A549 (cell line): Measurements from ENCODE around the gene MEDAG. TPM values are rescaled to one million over a fixed set of nuclear protein-coding genes. Genes with fewer than 3 reads are reported as not detected.

ENCODE experiments used
- ATAC-seq, 2 experiments: fragments of 200-7000 bp in 1 of 2; fragments of >200 bp in 1 of 2; cut with Nextera tagmentation in 1 of 2; cut with Tn5 transposase in 1 of 2; 3 replicates each; pipeline versions ENCODE4 v1.8.0 to v1.9.1; 2018 to 2020; ENCODE audit warnings: mild to moderate bottlenecking in 1 of 2, moderate library complexity in 1 of 2
- CTCF ChIA-PET: fragments of 300-600 bp; sonication (Branson Sonifier 250); formaldehyde crosslinking; extraction: SDS; loops from one replicate; lab custom pipeline; 2021; ENCODE audit warnings: antibody characterized with exemption, inconsistent platforms; lab: Yijun Ruan, JAX
- POLR2A ChIA-PET: fragments of 350-600 bp; formaldehyde crosslinking; extraction: SDS; loops from one replicate; lab custom pipeline; 2021; ENCODE audit warnings: antibody characterized with exemption, inconsistent platforms; lab: Yijun Ruan, JAX
- DNase-seq, 2 experiments: peaks; one replicate each; pipeline versions ENCODE4 v3.0.0 to v3.0.0-alpha.2; 2011 to 2016; ENCODE audit warnings: low read depth in 1 of 2, low spot score in 1 of 2
- FAIRE-seq: peaks from 2 replicates; lab custom pipeline; 2011; peaks lifted over from hg19 to GRCh38; lab: Jason Lieb, UNC
- H3K27ac ChIP-seq, 2 experiments: fragments of >200 bp; sonication (Bioruptor Twin); formaldehyde crosslinking; 3 replicates each; pipeline ENCODE4 v1.5.1; 2016 to 2017
- H3K4me1 ChIP-seq: fragments of >200 bp; sonication (Bioruptor Twin); formaldehyde crosslinking; 3 replicates; pipeline ENCODE4 v1.6.1; 2016
- H3K4me2 ChIP-seq: fragments of >200 bp; sonication (Bioruptor Twin); formaldehyde crosslinking; 3 replicates; pipeline ENCODE4 v1.6.1; 2016
- H3K4me3 ChIP-seq: fragments of >200 bp; sonication (Bioruptor Twin); formaldehyde crosslinking; 3 replicates; pipeline ENCODE4 v1.5.1; 2016
- H3K9me3 ChIP-seq: fragments of >200 bp; sonication (Bioruptor Twin); formaldehyde crosslinking; 3 replicates; pipeline ENCODE4 v1.6.1; 2016
- BHLHE40 ChIP-seq: IDR thresholded peaks from 2 replicates; pipeline ENCODE4 v1.6.1; 2012; ENCODE audit warnings: low read depth, low read length, inconsistent platforms
- CBX2 ChIP-seq: fragments of 200-600 bp; sonication (generic); IDR thresholded peaks from 2 replicates; pipeline ENCODE4 v1.6.1; 2016; ENCODE audit warnings: low read depth, mild to moderate bottlenecking, borderline replicate concordance
- CEBPB ChIP-seq, 2 experiments: fragments of >200 bp in 1 of 2; sonication (Bioruptor Twin) in 1 of 2; formaldehyde crosslinking in 1 of 2; IDR thresholded peaks; 2 replicates each; pipeline ENCODE4 v1.6.1; 2012 to 2016
- FOSB ChIP-seq: fragments of 250-450 bp; sonication (Bioruptor Pico); IDR thresholded peaks from 2 replicates; pipeline ENCODE4 v1.5.0; 2020; ENCODE audit warnings: mild to moderate bottlenecking, moderate library complexity
- GATA3 ChIP-seq: IDR thresholded peaks from 2 replicates; pipeline ENCODE4 v1.6.1; 2012; ENCODE audit warnings: borderline replicate concordance
- JUNB ChIP-seq: fragments of >200 bp; sonication (Bioruptor Twin); formaldehyde crosslinking; IDR thresholded peaks from 2 replicates; pipeline ENCODE4 v1.6.1; 2016
- KDM1A ChIP-seq: fragments of 200-600 bp; sonication (generic); IDR thresholded peaks from 2 replicates; pipeline ENCODE4 v1.6.1; 2016; ENCODE audit warnings: low read depth, mild to moderate bottlenecking
- MAFK ChIP-seq: fragments of 450-650 bp; IDR thresholded peaks from 2 replicates; pipeline ENCODE4 v1.6.1; 2014; ENCODE audit not compliant: partially characterized antibody
- NR3C1 ChIP-seq: fragments of >200 bp; sonication (Bioruptor Twin); formaldehyde crosslinking; IDR thresholded peaks from 3 replicates; pipeline ENCODE4 v1.6.1; 2017
- POLR2A ChIP-seq: IDR thresholded peaks from 2 replicates; pipeline ENCODE4 v1.6.1; 2012; ENCODE audit warnings: mild to moderate bottlenecking, low read length
- RAD21 ChIP-seq, 2 experiments: fragments of >200 bp in 1 of 2; sonication (Bioruptor Twin) in 1 of 2; formaldehyde crosslinking in 1 of 2; IDR thresholded peaks in 1 of 2; conservative IDR thresholded peaks in 1 of 2; 2 replicates in 1 of 2; 3 replicates in 1 of 2; pipeline ENCODE4 v1.6.1; 2012 to 2018; ENCODE audit warnings: inconsistent platforms in 1 of 2
- RARB ChIP-seq: fragments of 250-450 bp; sonication (Bioruptor Pico); IDR thresholded peaks from 2 replicates; pipeline ENCODE4 v1.8.0; 2021; ENCODE audit warnings: mild to moderate bottlenecking, moderate library complexity
- RCOR1 ChIP-seq: fragments of 150-350 bp; IDR thresholded peaks from 2 replicates; pipeline ENCODE4 v1.6.1; 2014; ENCODE audit warnings: antibody characterized with exemption, low read length, low read depth
- TFCP2L1 ChIP-seq: fragments of 250-450 bp; sonication (Bioruptor Pico); IDR thresholded peaks from 2 replicates; pipeline ENCODE4 v1.5.0; 2021; ENCODE audit warnings: mild to moderate bottlenecking
- TP53 ChIP-seq: fragments of 250-450 bp; sonication (Bioruptor Pico); IDR thresholded peaks from 2 replicates; pipeline ENCODE4 v1.5.0; 2021; ENCODE audit warnings: mild to moderate bottlenecking, moderate library complexity
- ZC3H11A ChIP-seq: fragments of 450-650 bp; IDR thresholded peaks from 2 replicates; pipeline ENCODE4 v1.6.1; 2014; ENCODE audit warnings: antibody characterized with exemption, mild to moderate bottlenecking
- ZNF302 ChIP-seq: fragments of 250-450 bp; sonication (Bioruptor Pico); IDR thresholded peaks from 2 replicates; pipeline ENCODE4 v1.9.0; 2021; ENCODE audit warnings: inconsistent platforms, mild to moderate bottlenecking, moderate library complexity
- WGBS: methylation state at CpG from one replicate; pipeline ENCODE4 v1.1.6; 2017; ENCODE audit errors: missing lambda C conversion rate; 5-methylcytosine and 5-hydroxymethylcytosine counted together
- polyA plus RNA-seq, 4 experiments: library from polyadenylated mRNA; depleted of rRNA in 3 of 4; stranded (reverse); fragments of >200 nt; fragmentation: RNase III in 1 of 4; extraction: RNeasy Plus Mini Kit Qiagen cat#74134 plus additional on column Dnase treatment in 1 of 4; gene quantifications; 2 replicates in 3 of 4; 3 replicates in 1 of 4; pipeline ENCODE4 v1.2.3, GENCODE V29; 2011 to 2017
- TF ChIP-seq, protein P1 (sequence below): fragments of >200 bp; sonication (Bioruptor Twin); formaldehyde crosslinking; IDR thresholded peaks from 2 replicates; pipeline ENCODE4 v1.6.1; 2016
- TF ChIP-seq, protein P2 (sequence below): IDR thresholded peaks from 2 replicates; pipeline ENCODE4 v1.6.1; 2012
- TF ChIP-seq, protein P3 (sequence below): IDR thresholded peaks from 2 replicates; pipeline ENCODE4 v1.6.1; 2012; ENCODE audit warnings: low read depth, borderline replicate concordance

MEDAG gene
- polyA plus RNA-seq, 2 of the 4 experiments (the other 2 are of a cell fraction): 0.21 TPM; not detected in 1

DNA sequence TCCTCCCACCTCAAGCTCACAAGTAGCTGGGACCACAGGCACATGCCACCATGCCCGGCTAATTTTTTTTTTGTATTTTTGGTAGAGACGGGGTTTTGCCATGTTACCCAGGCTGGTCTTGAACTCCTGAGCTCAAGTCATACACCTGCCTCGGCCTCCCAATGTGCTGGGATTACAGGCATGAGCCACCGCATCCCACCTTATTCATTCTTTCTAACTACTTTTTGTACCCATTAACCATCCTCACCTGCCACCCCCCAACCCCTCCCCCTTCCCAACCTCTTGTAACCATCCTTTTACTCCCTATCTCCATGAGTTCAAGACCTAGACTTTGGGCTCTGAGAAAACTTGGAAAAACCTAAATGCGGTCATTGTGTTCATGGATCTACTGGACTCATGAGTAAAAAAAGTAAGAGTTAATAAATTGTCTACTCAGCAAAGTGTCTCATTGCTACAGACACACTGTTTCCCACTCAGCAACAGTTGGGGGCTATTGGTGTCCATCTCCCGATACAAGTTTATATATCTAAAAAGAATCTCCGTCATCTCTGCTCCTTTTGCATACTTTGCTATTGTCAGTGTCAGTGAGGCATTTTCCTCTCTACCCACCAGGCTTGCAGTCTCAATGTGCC is 44.1 kb upstream of the MEDAG start:
- no peak overlapping the region for H3K4me3 ChIP-seq
- no peak overlapping the region for H3K27ac ChIP-seq
- H3K9me3 ChIP-seq: no peaks in the 10 kb centered on the region
- peaks cover 17% of the 10 kb centered on the region for H3K4me1 ChIP-seq
- DNase-seq (no peak), ATAC-seq (no peak), FAIRE-seq (no peak)
- POLR2A ChIA-PET: no interaction called here
- CTCF ChIA-PET: interaction anchor here (0.6 to 1.1 kb wide), 2 partner anchors 12 to 729 kb away, joined by 3 read pairs; no protein-coding TSS in a partner anchor
- 89% methylated on average over 7 of the region's 7 CpGs for WGBS
- H3K4me2 ChIP-seq: no peak overlapping the region
- TF ChIP-seq CEBPB (IDR thresholded peaks at IDR 0.05): no peak
- no peak for TF ChIP-seq RCOR1
- TF ChIP-seq POLR2A: no peak
- no peak for TF ChIP-seq TP53 (CRISPR knock-in tag)
- no peak for TF ChIP-seq GATA3
- TF ChIP-seq MAFK: peak; percentile 81
- no peak for TF ChIP-seq BHLHE40
- TF ChIP-seq, all 56 proteins: peak for 1

DNA sequence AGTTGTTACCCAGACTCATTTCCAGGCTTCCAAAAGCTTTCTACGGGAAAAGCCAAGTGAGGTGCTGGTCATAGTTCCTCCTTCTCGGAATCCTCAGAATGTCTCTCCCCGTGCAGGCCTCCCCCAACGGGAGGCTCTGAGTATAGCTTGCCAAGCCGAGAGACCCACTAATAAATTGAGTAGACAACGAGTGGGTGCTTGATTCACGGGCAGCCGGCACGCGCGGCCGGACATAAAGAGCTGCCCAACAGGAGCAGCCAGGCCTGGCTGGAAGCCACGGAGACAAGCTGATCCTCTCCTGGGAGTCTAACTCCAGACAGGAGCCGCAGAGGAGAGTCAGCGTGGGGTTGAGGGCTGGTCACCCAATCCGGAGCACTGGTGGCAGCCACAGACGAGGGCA is 43.4 kb upstream of the MEDAG start:
- no peak for TF ChIP-seq GATA3
- TF ChIP-seq, protein P1, sequence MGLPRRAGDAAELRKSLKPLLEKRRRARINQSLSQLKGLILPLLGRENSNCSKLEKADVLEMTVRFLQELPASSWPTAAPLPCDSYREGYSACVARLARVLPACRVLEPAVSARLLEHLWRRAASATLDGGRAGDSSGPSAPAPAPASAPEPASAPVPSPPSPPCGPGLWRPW: no peak
- TF ChIP-seq, protein P2, sequence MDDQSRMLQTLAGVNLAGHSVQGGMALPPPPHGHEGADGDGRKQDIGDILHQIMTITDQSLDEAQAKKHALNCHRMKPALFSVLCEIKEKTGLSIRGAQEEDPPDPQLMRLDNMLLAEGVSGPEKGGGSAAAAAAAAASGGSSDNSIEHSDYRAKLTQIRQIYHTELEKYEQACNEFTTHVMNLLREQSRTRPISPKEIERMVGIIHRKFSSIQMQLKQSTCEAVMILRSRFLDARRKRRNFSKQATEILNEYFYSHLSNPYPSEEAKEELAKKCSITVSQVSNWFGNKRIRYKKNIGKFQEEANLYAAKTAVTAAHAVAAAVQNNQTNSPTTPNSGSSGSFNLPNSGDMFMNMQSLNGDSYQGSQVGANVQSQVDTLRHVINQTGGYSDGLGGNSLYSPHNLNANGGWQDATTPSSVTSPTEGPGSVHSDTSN: no peak
- no peak for TF ChIP-seq NR3C1
- no peak for TF ChIP-seq ZNF302 (CRISPR knock-in tag)
- TF ChIP-seq RAD21 (conservative IDR thresholded peaks at IDR 0.05 in 1 of 2, IDR thresholded peaks at IDR 0.05 in 1 of 2): no peak
- 85% methylated on average over 16 of the region's 17 CpGs for WGBS
- ChIA-PET CTCF (interaction anchor here (1.1 kb wide), 1 partner anchor 730 kb away, joined by 3 read pairs; no protein-coding TSS in a partner anchor), POLR2A (no interaction called here)
- Histone ChIP-seq H3K9me3 (no peaks in the 10 kb centered on the region), H3K4me1 (peaks cover 17% of the 10 kb centered on the region), H3K4me2 (no peak overlapping the region), H3K27ac (no peak overlapping the region), H3K4me3 (no peak overlapping the region)
- no peak for FAIRE-seq
- DNase-seq: no peak
- no peak for ATAC-seq

DNA sequence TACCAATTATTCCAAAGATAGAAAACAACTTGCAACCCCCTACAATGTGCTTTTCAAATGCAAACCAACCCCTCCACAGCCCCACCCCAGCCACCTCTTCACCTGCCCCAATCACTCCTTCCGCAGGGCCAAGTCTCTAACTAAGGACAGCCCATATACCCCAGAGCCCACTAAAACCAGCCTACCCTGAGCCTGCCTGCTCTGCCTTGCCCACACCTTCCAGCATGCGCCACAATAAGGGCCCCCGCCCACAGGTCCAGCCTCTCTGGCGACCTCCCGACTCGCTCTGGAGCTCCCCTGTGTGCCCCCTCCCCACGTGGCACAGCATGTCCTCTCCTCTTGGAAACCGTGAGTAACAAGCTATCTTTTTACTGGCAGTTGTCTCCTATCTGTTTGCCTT is 42.8 kb upstream of the MEDAG start:
- DNase-seq (no peak), FAIRE-seq (no peak), ATAC-seq (no peak)
- Histone ChIP-seq H3K9me3 (no peaks in the 10 kb centered on the region), H3K27ac (no peak overlapping the region), H3K4me2 (no peak overlapping the region), H3K4me3 (no peak overlapping the region), H3K4me1 (peaks cover 17% of the 10 kb centered on the region)
- 87% methylated on average over 8 of the region's 8 CpGs for WGBS
- TF ChIP-seq CBX2 (no peak), KDM1A (no peak), MAFK (no peak), BHLHE40 (no peak), ZC3H11A (no peak), TFCP2L1 (CRISPR knock-in tag) (no peak), FOSB (CRISPR knock-in tag) (no peak), GATA3 (no peak), RARB (CRISPR knock-in tag) (no peak), CEBPB (IDR thresholded peaks at IDR 0.05) (no peak), JUNB (no peak)
- TF ChIP-seq, protein P3, sequence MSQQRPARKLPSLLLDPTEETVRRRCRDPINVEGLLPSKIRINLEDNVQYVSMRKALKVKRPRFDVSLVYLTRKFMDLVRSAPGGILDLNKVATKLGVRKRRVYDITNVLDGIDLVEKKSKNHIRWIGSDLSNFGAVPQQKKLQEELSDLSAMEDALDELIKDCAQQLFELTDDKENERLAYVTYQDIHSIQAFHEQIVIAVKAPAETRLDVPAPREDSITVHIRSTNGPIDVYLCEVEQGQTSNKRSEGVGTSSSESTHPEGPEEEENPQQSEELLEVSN: no peak
- ChIA-PET POLR2A (no interaction called here), CTCF (interaction anchor here (1.1 kb wide), 1 partner anchor 730 kb away, joined by 3 read pairs; no protein-coding TSS in a partner anchor)
